Measurements from ENCODE around the gene FZD10. TPM values are rescaled to one million over a fixed set of nuclear protein-coding genes. Genes with fewer than 3 reads are reported as not detected.

FZD10 gene
- total and polyA plus RNA-seq, 2 of the 4 experiments (the other 2 are of a cell fraction), result not detected

DNA sequence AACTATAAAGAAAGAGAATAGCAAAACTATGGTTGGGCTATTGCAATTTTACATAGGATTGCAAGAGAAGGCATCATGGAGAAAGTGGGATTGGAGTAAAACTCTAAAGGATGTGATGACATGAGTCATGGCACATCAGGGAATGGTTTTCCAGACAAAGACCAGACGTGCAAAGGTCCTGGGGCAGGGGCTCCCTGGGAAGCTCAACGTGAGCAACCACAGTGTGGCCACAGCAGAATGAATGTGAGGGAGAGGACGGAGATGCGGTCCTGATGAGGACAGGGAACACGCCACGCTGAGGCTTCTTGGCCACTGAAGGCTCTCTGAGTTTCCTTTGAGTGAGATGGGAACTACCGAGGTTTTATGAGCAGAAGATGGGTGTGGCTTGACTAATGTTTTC, 38.2 kb downstream of the FZD10 start:
- Histone ChIP-seq H4K91ac (ENCODE audit: insufficient read depth, low read depth, low read length) (no peak overlapping the region), H4K8ac (ENCODE audit: low read depth in 2 of 2, low read length in 2 of 2) (no peak overlapping the region), H3K56ac (ENCODE audit: extremely low read depth, insufficient read depth, low read length) (no peak overlapping the region), H3K36me3 (ENCODE audit: control insufficient read depth, insufficient read depth, low read length) (no peaks in the 10 kb centered on the region), H4K5ac (ENCODE audit: low read depth, low read length) (no peak overlapping the region), H2AK5ac (ENCODE audit: low read depth, low read length) (no peak overlapping the region), H3K18ac (ENCODE audit: low read depth, low read length) (no peak overlapping the region), H3K9me1 (ENCODE audit: insufficient read depth, low read length) (no peaks in the 10 kb centered on the region), H3K4me3 (ENCODE audit: insufficient read depth, low read depth, low read length) (no peak overlapping the region), H3K4ac (ENCODE audit: low read depth, low read length) (no peak overlapping the region), H2BK15ac (ENCODE audit: low read depth, low read length) (no peak overlapping the region), H2AK9ac (replicated peaks; ENCODE audit: low read depth, low read length, poor library complexity) (no peak overlapping the region), H3K27ac (ENCODE audit: insufficient read depth, low read length) (no peak overlapping the region), H3K4me1 (ENCODE audit: control insufficient read depth, insufficient read depth, low read length) (no peaks in the 10 kb centered on the region), H3K4me2 (ENCODE audit: low read depth, low read length) (no peak overlapping the region), H3K23ac (ENCODE audit: low read depth, low read length) (no peak overlapping the region), H3K27me3 (ENCODE audit: control insufficient read depth, insufficient read depth, low read length) (no peaks in the 10 kb centered on the region), H2BK120ac (ENCODE audit: low read depth, low read length) (no peak overlapping the region), H2AFZ (replicated peaks; ENCODE audit: low read length, poor library complexity) (no peak overlapping the region), H3K9me3 (ENCODE audit: control insufficient read depth, insufficient read depth, low read length) (peaks cover 55% of the 10 kb centered on the region), H3K9ac (ENCODE audit: low read depth, low read length) (no peak overlapping the region), H2BK5ac (ENCODE audit: low read depth, low read length, poor library complexity, severe bottlenecking) (no peak overlapping the region), H3K14ac (replicated peaks; ENCODE audit: low read depth, low read length) (no peak overlapping the region), H2BK20ac (ENCODE audit: low read depth, low read length) (no peak overlapping the region), H4K20me1 (ENCODE audit: insufficient read depth, low read length) (no peaks in the 10 kb centered on the region), H3K79me1 (ENCODE audit: low read depth in 1 of 2, low read length in 2 of 2) (no peaks in the 10 kb centered on the region)
- DNase-seq, result no peak
- TF ChIP-seq MXI1 (IDR thresholded peaks at IDR 0.05; ENCODE audit: borderline replicate concordance, low read depth, low read length) (no peak), MAZ (IDR thresholded peaks at IDR 0.05; ENCODE audit: borderline replicate concordance, low read depth, low read length) (no peak), RCOR1 (IDR thresholded peaks at IDR 0.05; ENCODE audit: insufficient replicate concordance, low read length) (no peak), SMC3 (IDR thresholded peaks at IDR 0.05; ENCODE audit: low read depth, low read length) (no peak), MAFK (IDR thresholded peaks at IDR 0.05; ENCODE audit: low read depth, low read length) (no peak), CEBPB (IDR thresholded peaks at IDR 0.05; ENCODE audit: low read depth, low read length) (no peak), FOS (IDR thresholded peaks at IDR 0.05; ENCODE audit: low read depth, low read length) (no peak), CHD1 (IDR thresholded peaks at IDR 0.05; ENCODE audit: low read depth, low read length) (no peak), RAD21 (IDR thresholded peaks at IDR 0.05; ENCODE audit: low read length) (no peak), POLR2A (IDR thresholded peaks at IDR 0.05; ENCODE audit: low read depth, low read length) (no peak), BHLHE40 (IDR thresholded peaks at IDR 0.05; ENCODE audit: low read depth, low read length) (no peak), RFX5 (IDR thresholded peaks at IDR 0.05; ENCODE audit: low read depth, low read length) (no peak), NFE2L2 (IDR thresholded peaks at IDR 0.05; ENCODE audit: low read depth, low read length) (no peak)
- TF ChIP-seq, protein P1, sequence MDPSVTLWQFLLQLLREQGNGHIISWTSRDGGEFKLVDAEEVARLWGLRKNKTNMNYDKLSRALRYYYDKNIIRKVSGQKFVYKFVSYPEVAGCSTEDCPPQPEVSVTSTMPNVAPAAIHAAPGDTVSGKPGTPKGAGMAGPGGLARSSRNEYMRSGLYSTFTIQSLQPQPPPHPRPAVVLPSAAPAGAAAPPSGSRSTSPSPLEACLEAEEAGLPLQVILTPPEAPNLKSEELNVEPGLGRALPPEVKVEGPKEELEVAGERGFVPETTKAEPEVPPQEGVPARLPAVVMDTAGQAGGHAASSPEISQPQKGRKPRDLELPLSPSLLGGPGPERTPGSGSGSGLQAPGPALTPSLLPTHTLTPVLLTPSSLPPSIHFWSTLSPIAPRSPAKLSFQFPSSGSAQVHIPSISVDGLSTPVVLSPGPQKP (IDR thresholded peaks at IDR 0.05; ENCODE audit: borderline replicate concordance, low read depth, low read length), result no peak
- TF ChIP-seq, protein P2, sequence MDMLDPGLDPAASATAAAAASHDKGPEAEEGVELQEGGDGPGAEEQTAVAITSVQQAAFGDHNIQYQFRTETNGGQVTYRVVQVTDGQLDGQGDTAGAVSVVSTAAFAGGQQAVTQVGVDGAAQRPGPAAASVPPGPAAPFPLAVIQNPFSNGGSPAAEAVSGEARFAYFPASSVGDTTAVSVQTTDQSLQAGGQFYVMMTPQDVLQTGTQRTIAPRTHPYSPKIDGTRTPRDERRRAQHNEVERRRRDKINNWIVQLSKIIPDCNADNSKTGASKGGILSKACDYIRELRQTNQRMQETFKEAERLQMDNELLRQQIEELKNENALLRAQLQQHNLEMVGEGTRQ (IDR thresholded peaks at IDR 0.05; ENCODE audit: low read depth, low read length), result no peak
- TF ChIP-seq, protein P3, sequence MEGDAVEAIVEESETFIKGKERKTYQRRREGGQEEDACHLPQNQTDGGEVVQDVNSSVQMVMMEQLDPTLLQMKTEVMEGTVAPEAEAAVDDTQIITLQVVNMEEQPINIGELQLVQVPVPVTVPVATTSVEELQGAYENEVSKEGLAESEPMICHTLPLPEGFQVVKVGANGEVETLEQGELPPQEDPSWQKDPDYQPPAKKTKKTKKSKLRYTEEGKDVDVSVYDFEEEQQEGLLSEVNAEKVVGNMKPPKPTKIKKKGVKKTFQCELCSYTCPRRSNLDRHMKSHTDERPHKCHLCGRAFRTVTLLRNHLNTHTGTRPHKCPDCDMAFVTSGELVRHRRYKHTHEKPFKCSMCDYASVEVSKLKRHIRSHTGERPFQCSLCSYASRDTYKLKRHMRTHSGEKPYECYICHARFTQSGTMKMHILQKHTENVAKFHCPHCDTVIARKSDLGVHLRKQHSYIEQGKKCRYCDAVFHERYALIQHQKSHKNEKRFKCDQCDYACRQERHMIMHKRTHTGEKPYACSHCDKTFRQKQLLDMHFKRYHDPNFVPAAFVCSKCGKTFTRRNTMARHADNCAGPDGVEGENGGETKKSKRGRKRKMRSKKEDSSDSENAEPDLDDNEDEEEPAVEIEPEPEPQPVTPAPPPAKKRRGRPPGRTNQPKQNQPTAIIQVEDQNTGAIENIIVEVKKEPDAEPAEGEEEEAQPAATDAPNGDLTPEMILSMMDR (conservative IDR thresholded peaks at IDR 0.05; ENCODE audit: low read depth, low read length), result no peak
- in situ Hi-C loops (cut with MboI; ENCODE audit: low sequenced_read_pairs) (no loop called here), intact Hi-C loops (cut with micrococcal nuclease) (no loop called here), dilution Hi-C loops (cut with HindIII; ENCODE audit: low sequenced_read_pairs, unreplicated experiment) (no loop called here)
- WGBS, 2 experiments (ENCODE audit: extremely low coverage in 2 of 2, insufficient read length in 1 of 2), result no CpG with 5 or more reads among the region's 7 CpGs
- BruUV-seq (replicated peaks), result no TSS peak
- CTCF ChIA-PET, result no interaction called here
- POLR2A ChIA-PET (ENCODE audit: unreplicated experiment), result no interaction called here
- no peak for ATAC-seq (ENCODE audit: low read depth)

All from IMR-90 (cell line).